Measurements from ENCODE around the gene TEX44. TPM values are rescaled to one million over a fixed set of nuclear protein-coding genes. Genes with fewer than 3 reads are reported as not detected.

Gene TEX44
- total and polyA plus RNA-seq, 7 experiments from 2014 or later: not detected

- ChIA-PET CTCF (interaction anchor here (1.3 kb wide), 1 partner anchor 10 kb away, joined by 6 read pairs; no protein-coding TSS in a partner anchor), POLR2A (no interaction called here)
- H3K36me3 ChIP-seq (ENCODE audit: control insufficient read depth in 2 of 3, insufficient read depth in 3 of 3, low read length in 3 of 3): no peaks in the 10 kb centered on the region
- no peaks in the 10 kb centered on the region for H3K9me3 ChIP-seq (ENCODE audit: control insufficient read depth in 2 of 3, low read length in 3 of 3)
- intact Hi-C loops (cut with micrococcal nuclease): no loop called here
- Mint-ChIP-seq H3K27me3 (no peaks in the 10 kb centered on the region), H3K4me3 (no peak overlapping the region), H3K27ac (peak overlapping the region in 1 of 9 donors; percentile 52), H3K9me3 (no peaks in the 10 kb centered on the region), H3K36me3 (peaks cover 0 to 2% (median 0%) of the 10 kb centered on the region in 5 donors), H3K4me1 (peaks cover 0 to 37% (median 4%) of the 10 kb centered on the region in 7 donors)
- no peak overlapping the region for H3K4me3 ChIP-seq (ENCODE audit: low read length)
- no peak overlapping the region for H3K27ac ChIP-seq (ENCODE audit: low read depth, low read length)
- H3K4me1 ChIP-seq (ENCODE audit: control insufficient read depth in 2 of 2, insufficient read depth in 2 of 2, low read length in 2 of 2): no peaks in the 10 kb centered on the region
- ATAC-seq (no peak), DNase-seq (no peak)
- no peaks in the 10 kb centered on the region for H3K27me3 ChIP-seq (ENCODE audit: control insufficient read depth in 2 of 2, insufficient read depth in 2 of 2, low read length in 2 of 2)
These were observed 33.8 kb downstream of the TEX44 start for GRCh38 chr2:231626449-231626848.

GRCh38 chr2:231627384-231628120, 34.9 kb downstream of the TEX44 start:
- Histone ChIP-seq H3K4me1 (ENCODE audit: control insufficient read depth in 2 of 2, insufficient read depth in 2 of 2, low read length in 2 of 2) (no peaks in the 10 kb centered on the region), H3K27me3 (ENCODE audit: control insufficient read depth in 2 of 2, insufficient read depth in 2 of 2, low read length in 2 of 2) (no peaks in the 10 kb centered on the region), H3K4me3 (ENCODE audit: low read length) (no peak overlapping the region), H3K36me3 (ENCODE audit: control insufficient read depth in 2 of 3, insufficient read depth in 3 of 3, low read length in 3 of 3) (no peaks in the 10 kb centered on the region), H3K9me3 (ENCODE audit: control insufficient read depth in 2 of 3, low read length in 3 of 3) (no peaks in the 10 kb centered on the region), H3K27ac (ENCODE audit: low read depth, low read length) (no peak overlapping the region)
- ChIA-PET CTCF (interaction anchor here (0.6 kb wide), 1 partner anchor 14 kb away, joined by 6 read pairs; no protein-coding TSS in a partner anchor), POLR2A (no interaction called here)
- DNase-seq (no peak), ATAC-seq (no peak)
- peaks cover 0 to 29% (median 4%) of the 10 kb centered on the region in 7 donors for H3K4me1 Mint-ChIP-seq
- intact Hi-C loops (cut with micrococcal nuclease): no loop called here
- peaks cover 0 to 2% (median 0%) of the 10 kb centered on the region in 5 donors for H3K36me3 Mint-ChIP-seq
- no peaks in the 10 kb centered on the region for H3K27me3 Mint-ChIP-seq
- peak overlapping the region in 1 of 10 donors; percentile 85 for H3K4me3 Mint-ChIP-seq
- H3K9me3 Mint-ChIP-seq: no peaks in the 10 kb centered on the region
- H3K27ac Mint-ChIP-seq: peak overlapping the region in 1 of 9 donors; percentile 96

- Histone ChIP-seq H3K36me3 (ENCODE audit: control insufficient read depth in 2 of 3, insufficient read depth in 3 of 3, low read length in 3 of 3) (no peaks in the 10 kb centered on the region), H3K4me3 (ENCODE audit: low read length) (no peak overlapping the region), H3K4me1 (ENCODE audit: control insufficient read depth in 2 of 2, insufficient read depth in 2 of 2, low read length in 2 of 2) (no peaks in the 10 kb centered on the region), H3K9me3 (ENCODE audit: control insufficient read depth in 2 of 3, low read length in 3 of 3) (no peaks in the 10 kb centered on the region), H3K27me3 (ENCODE audit: control insufficient read depth in 2 of 2, insufficient read depth in 2 of 2, low read length in 2 of 2) (no peaks in the 10 kb centered on the region), H3K27ac (ENCODE audit: low read depth, low read length) (no peak overlapping the region)
- CTCF ChIA-PET: interaction anchor here (0.8 to 1.4 kb wide), 2 partner anchors 45 to 82 kb away, joined by 3 to 5 read pairs; no protein-coding TSS in a partner anchor
- DNase-seq: no peak
- no peak for ATAC-seq
- POLR2A ChIA-PET: no interaction called here
- Mint-ChIP-seq H3K4me1 (peaks cover 0 to 19% (median 5%) of the 10 kb centered on the region in 7 donors), H3K4me3 (no peak overlapping the region), H3K36me3 (peaks cover 0 to 2% (median 0%) of the 10 kb centered on the region in 5 donors), H3K27ac (no peak overlapping the region), H3K9me3 (no peaks in the 10 kb centered on the region), H3K27me3 (no peaks in the 10 kb centered on the region)
- intact Hi-C loops (cut with micrococcal nuclease): no loop called here
These were observed 40.0 kb downstream of the TEX44 start for GRCh38 chr2:231632559-231633142.

- ChIA-PET POLR2A (no interaction called here), CTCF (interaction anchor here (0.8 to 1.4 kb wide), 2 partner anchors 45 to 81 kb away, joined by 3 to 5 read pairs; no protein-coding TSS in a partner anchor)
- Mint-ChIP-seq H3K9me3 (no peaks in the 10 kb centered on the region), H3K4me1 (peaks cover 0 to 12% (median 5%) of the 10 kb centered on the region in 7 donors), H3K27ac (peak overlapping the region in 3 of 9 donors; percentile 6 to 78 (median 67)), H3K27me3 (no peaks in the 10 kb centered on the region), H3K36me3 (no peaks in the 10 kb centered on the region), H3K4me3 (no peak overlapping the region)
- Histone ChIP-seq H3K4me1 (ENCODE audit: control insufficient read depth in 2 of 2, insufficient read depth in 2 of 2, low read length in 2 of 2) (no peaks in the 10 kb centered on the region), H3K36me3 (ENCODE audit: control insufficient read depth in 2 of 3, insufficient read depth in 3 of 3, low read length in 3 of 3) (no peaks in the 10 kb centered on the region), H3K4me3 (ENCODE audit: low read length) (no peak overlapping the region), H3K27me3 (ENCODE audit: control insufficient read depth in 2 of 2, insufficient read depth in 2 of 2, low read length in 2 of 2) (no peaks in the 10 kb centered on the region), H3K9me3 (ENCODE audit: control insufficient read depth in 2 of 3, low read length in 3 of 3) (no peaks in the 10 kb centered on the region), H3K27ac (ENCODE audit: low read depth, low read length) (no peak overlapping the region)
- intact Hi-C loops (cut with micrococcal nuclease): no loop called here
- DNase-seq: no peak
- ATAC-seq: no peak
These were observed 40.7 kb downstream of the TEX44 start for GRCh38 chr2:231633241-231633976.

- Histone ChIP-seq H3K27me3 (ENCODE audit: control insufficient read depth in 2 of 2, insufficient read depth in 2 of 2, low read length in 2 of 2) (no peaks in the 10 kb centered on the region), H3K27ac (ENCODE audit: low read depth, low read length) (no peak overlapping the region), H3K4me1 (ENCODE audit: control insufficient read depth in 2 of 2, insufficient read depth in 2 of 2, low read length in 2 of 2) (no peaks in the 10 kb centered on the region), H3K9me3 (ENCODE audit: control insufficient read depth in 2 of 3, low read length in 3 of 3) (no peaks in the 10 kb centered on the region), H3K36me3 (ENCODE audit: control insufficient read depth in 2 of 3, insufficient read depth in 3 of 3, low read length in 3 of 3) (no peaks in the 10 kb centered on the region), H3K4me3 (ENCODE audit: low read length) (no peak overlapping the region)
- ATAC-seq: no peak
- CTCF ChIA-PET: no interaction called here
- intact Hi-C loops (cut with micrococcal nuclease): no loop called here
- DNase-seq: no peak
- H3K27me3 Mint-ChIP-seq: no peaks in the 10 kb centered on the region
- H3K9me3 Mint-ChIP-seq: no peaks in the 10 kb centered on the region
- H3K36me3 Mint-ChIP-seq: no peaks in the 10 kb centered on the region
- H3K27ac Mint-ChIP-seq: no peak overlapping the region
- H3K4me3 Mint-ChIP-seq: no peak overlapping the region
- H3K4me1 Mint-ChIP-seq: peaks cover 0 to 14% (median 5%) of the 10 kb centered on the region in 7 donors
- POLR2A ChIA-PET: no interaction called here
These were observed 41.7 kb downstream of the TEX44 start for GRCh38 chr2:231634412-231634811.

- no peaks in the 10 kb centered on the region for H3K27me3 ChIP-seq (ENCODE audit: control insufficient read depth in 2 of 2, insufficient read depth in 2 of 2, low read length in 2 of 2)
- H3K27ac Mint-ChIP-seq: no peak overlapping the region
- no peak for DNase-seq
- H3K4me1 Mint-ChIP-seq: peaks cover 0 to 15% (median 5%) of the 10 kb centered on the region in 7 donors
- no peaks in the 10 kb centered on the region for H3K4me1 ChIP-seq (ENCODE audit: control insufficient read depth in 2 of 2, insufficient read depth in 2 of 2, low read length in 2 of 2)
- H3K4me3 ChIP-seq (ENCODE audit: low read length): no peak overlapping the region
- intact Hi-C loops (cut with micrococcal nuclease): no loop called here
- H3K9me3 Mint-ChIP-seq: no peaks in the 10 kb centered on the region
- no peak overlapping the region for H3K4me3 Mint-ChIP-seq
- CTCF ChIA-PET: no interaction called here
- H3K9me3 ChIP-seq (ENCODE audit: control insufficient read depth in 2 of 3, low read length in 3 of 3): no peaks in the 10 kb centered on the region
- no peaks in the 10 kb centered on the region for H3K36me3 Mint-ChIP-seq
- POLR2A ChIA-PET: no interaction called here
- H3K27me3 Mint-ChIP-seq: no peaks in the 10 kb centered on the region
- no peak for ATAC-seq
- H3K36me3 ChIP-seq (ENCODE audit: control insufficient read depth in 2 of 3, insufficient read depth in 3 of 3, low read length in 3 of 3): no peaks in the 10 kb centered on the region
- H3K27ac ChIP-seq (ENCODE audit: low read depth, low read length): no peak overlapping the region
These were observed 42.5 kb downstream of the TEX44 start for GRCh38 chr2:231634951-231635875.

Data from naive thymus-derived CD4-positive, alpha-beta T cell (primary cell).